K562 (cell line): ENCODE measurements around the gene GPR152.

Source experiments
- CTCF ChIP-seq, 3 experiments: IDR thresholded peaks in 2 of 3; conservative IDR thresholded peaks in 1 of 3; 2 replicates each; pipeline ENCODE4 v1.5.1; 2011 to 2012; ENCODE audit warnings: low read length in 3 of 3, mild to moderate bottlenecking in 3 of 3, control low read depth in 2 of 3, improper control_type of control experiment in 1 of 3, inconsistent platforms in 1 of 3, low read depth in 1 of 3, mixed read lengths in 1 of 3, moderate library complexity in 1 of 3; ENCODE audit not compliant: insufficient read depth in 2 of 3
- FOXM1 ChIP-seq, 2 experiments: fragments of 450-650 bp in 1 of 2; sonication (generic) in 1 of 2; formaldehyde crosslinking in 1 of 2; IDR thresholded peaks; 2 replicates each; pipeline versions ENCODE4 v1.6.1 to v1.9.0; 2017 to 2022; ENCODE audit warnings: low read depth in 2 of 2, mild to moderate bottlenecking in 2 of 2, missing genetic modification reagents in 1 of 2, moderate library complexity in 1 of 2
- HNRNPK ChIP-seq: fragments of 200-400 bp; formaldehyde crosslinking; IDR thresholded peaks from one replicate; pipeline ENCODE4 v1.6.1; 2018; ENCODE audit warnings: mild to moderate bottlenecking, low read depth, low read length; ENCODE audit not compliant: poor library complexity, severe bottlenecking
- HSF4 ChIP-seq: fragments of 250-450 bp; sonication (Bioruptor Pico); IDR thresholded peaks from 2 replicates; pipeline ENCODE4 v2.1.2; 2022; ENCODE audit warnings: mild to moderate bottlenecking, moderate library complexity, borderline replicate concordance
- POLR2AphosphoS5 ChIP-seq: IDR thresholded peaks from 2 replicates; pipeline ENCODE4 v1.6.1; 2011; ENCODE audit warnings: mild to moderate bottlenecking, low read depth, low read length, moderate library complexity; ENCODE audit not compliant: control insufficient read depth, insufficient read depth
- RBM39 ChIP-seq: fragments of 200-400 bp; formaldehyde crosslinking; optimal IDR thresholded peaks from 2 replicates; pipeline ENCODE3; 2018; ENCODE audit warnings: low read depth, low read length
- TBP ChIP-seq: optimal IDR thresholded peaks from 2 replicates; pipeline ENCODE3; 2011; ENCODE audit warnings: low read depth, low read length, improper control_type of control experiment
- ZC3H4 ChIP-seq: sonication (generic); formaldehyde crosslinking; IDR thresholded peaks from 2 replicates; pipeline ENCODE4 v1.9.0; 2021; ENCODE audit warnings: missing genetic modification reagents, borderline replicate concordance
- TF ChIP-seq, protein P1 (sequence below): sonication (generic); formaldehyde crosslinking; IDR thresholded peaks from 2 replicates; pipeline ENCODE4 v1.8.1; 2022; ENCODE audit warnings: missing genetic modification reagents

DNA sequence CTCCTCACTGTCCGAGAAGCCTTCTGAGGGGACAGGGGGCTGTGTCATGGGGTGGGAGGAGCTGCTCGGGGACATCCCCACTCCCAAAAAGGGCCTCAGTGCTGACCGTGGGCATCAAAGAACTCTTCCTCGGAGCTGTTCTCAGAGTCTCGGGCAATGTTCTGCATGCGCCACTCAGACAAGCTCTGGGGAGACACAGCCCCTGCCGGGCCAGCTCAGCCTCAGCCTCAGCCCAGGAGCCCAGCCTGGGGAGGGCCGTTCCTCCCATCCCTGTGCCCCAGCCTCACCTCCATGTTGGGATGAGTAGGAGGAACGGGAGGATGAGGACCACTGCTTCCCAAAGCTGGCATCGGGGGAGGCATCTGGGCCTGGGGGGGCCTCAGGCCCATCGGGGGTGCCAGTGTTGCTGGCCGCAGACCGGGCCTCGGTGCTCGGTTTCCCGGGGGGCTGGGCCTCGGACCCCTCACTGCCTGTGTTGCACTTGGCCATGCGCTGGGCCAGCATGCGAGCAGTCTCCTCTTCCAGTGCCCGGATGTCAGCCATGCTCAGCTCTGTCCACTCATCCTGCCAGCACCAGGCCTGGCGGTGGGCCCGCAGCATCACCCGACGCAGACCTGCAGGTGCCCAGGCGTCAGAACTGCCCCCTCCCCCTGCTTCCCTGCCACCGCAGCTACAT is 47.4 kb upstream of the GPR152 start:
- TF ChIP-seq, protein P1, sequence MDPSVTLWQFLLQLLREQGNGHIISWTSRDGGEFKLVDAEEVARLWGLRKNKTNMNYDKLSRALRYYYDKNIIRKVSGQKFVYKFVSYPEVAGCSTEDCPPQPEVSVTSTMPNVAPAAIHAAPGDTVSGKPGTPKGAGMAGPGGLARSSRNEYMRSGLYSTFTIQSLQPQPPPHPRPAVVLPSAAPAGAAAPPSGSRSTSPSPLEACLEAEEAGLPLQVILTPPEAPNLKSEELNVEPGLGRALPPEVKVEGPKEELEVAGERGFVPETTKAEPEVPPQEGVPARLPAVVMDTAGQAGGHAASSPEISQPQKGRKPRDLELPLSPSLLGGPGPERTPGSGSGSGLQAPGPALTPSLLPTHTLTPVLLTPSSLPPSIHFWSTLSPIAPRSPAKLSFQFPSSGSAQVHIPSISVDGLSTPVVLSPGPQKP (CRISPR knock-in tag): no peak
- no peak for TF ChIP-seq TBP
- no peak for TF ChIP-seq RBM39
- TF ChIP-seq POLR2AphosphoS5: no peak
- no peak for TF ChIP-seq HNRNPK
- TF ChIP-seq CTCF (IDR thresholded peaks at IDR 0.05 in 2 of 3, conservative IDR thresholded peaks at IDR 0.05 in 1 of 3; ENCODE audit: insufficient read depth in 2 of 3, low read depth in 1 of 3, low read length in 3 of 3): no peak
- no peak for TF ChIP-seq HSF4
- no peak for TF ChIP-seq ZC3H4 (CRISPR knock-in tag)
- TF ChIP-seq FOXM1 (IDR thresholded peaks at IDR 0.05; ENCODE audit: low read depth): no peak
- TF ChIP-seq FOXM1 (CRISPR knock-in tag; IDR thresholded peaks at IDR 0.05; ENCODE audit: low read depth): no peak
